Mesendoderm (in vitro differentiated cells): ENCODE data around the gene IFITM2. TPM values are rescaled to one million over a fixed set of nuclear protein-coding genes. Genes with fewer than 3 reads are reported as not detected.

Experiments used
- DNase-seq: peaks from one replicate; pipeline ENCODE4 v3.0.0; 2013
- H2AK5ac ChIP-seq: 2 replicates; pipeline ENCODE4 v1.6.1; 2013; ENCODE audit warnings: low read length, inconsistent platforms
- H2BK120ac ChIP-seq: 2 replicates; pipeline ENCODE4 v1.6.1; 2013; ENCODE audit warnings: low read depth, mild to moderate bottlenecking, low read length, moderate library complexity, mixed read lengths
- H2BK15ac ChIP-seq: replicated peaks from 2 replicates; pipeline ENCODE4 v1.6.1; 2013; ENCODE audit warnings: low read depth, mild to moderate bottlenecking, moderate library complexity
- H2BK5ac ChIP-seq: 2 replicates; pipeline ENCODE4 v1.6.1; 2013; ENCODE audit warnings: low read length, inconsistent platforms
- H3K18ac ChIP-seq: 2 replicates; pipeline ENCODE4 v1.6.1; 2013; ENCODE audit warnings: mild to moderate bottlenecking, low read length, mixed read lengths
- H3K23ac ChIP-seq: one replicate; pipeline ENCODE4 v1.6.1; 2013; ENCODE audit warnings: low read length
- H3K27ac ChIP-seq: 2 replicates; pipeline ENCODE4 v1.5.1; 2013; ENCODE audit warnings: low read depth, mild to moderate bottlenecking, inconsistent platforms, low read length, moderate library complexity
- H3K27me3 ChIP-seq: 2 replicates; pipeline ENCODE4 v1.6.1; 2013; ENCODE audit warnings: low read length, control low read depth, mild to moderate bottlenecking, inconsistent platforms; ENCODE audit not compliant: insufficient read depth, poor library complexity
- H3K36me3 ChIP-seq: 2 replicates; pipeline ENCODE4 v1.6.1; 2013; ENCODE audit warnings: low read length, inconsistent platforms; ENCODE audit not compliant: control insufficient read depth, insufficient read depth
- H3K4ac ChIP-seq: one replicate; pipeline ENCODE4 v1.6.1; 2013; ENCODE audit warnings: low read depth, mild to moderate bottlenecking, low read length, moderate library complexity
- H3K4me1 ChIP-seq: 2 replicates; pipeline ENCODE4 v1.6.1; 2013; ENCODE audit warnings: low read depth, low read length, inconsistent platforms; ENCODE audit not compliant: control insufficient read depth
- H3K4me2 ChIP-seq: 2 replicates; pipeline ENCODE4 v1.6.1; 2013; ENCODE audit warnings: low read length
- H3K4me3 ChIP-seq: 2 replicates; pipeline ENCODE4 v1.5.1; 2013; ENCODE audit warnings: mild to moderate bottlenecking, low read length
- H3K56ac ChIP-seq: one replicate; pipeline ENCODE4 v1.6.1; 2013; ENCODE audit warnings: low read length
- H3K79me1 ChIP-seq: 2 replicates; pipeline ENCODE4 v1.6.1; 2013; ENCODE audit warnings: low read length, inconsistent platforms
- H3K79me2 ChIP-seq: 2 replicates; pipeline ENCODE4 v1.6.1; 2013; ENCODE audit warnings: mild to moderate bottlenecking, low read length; ENCODE audit not compliant: control insufficient read depth, insufficient read depth
- H3K9ac ChIP-seq: 2 replicates; pipeline ENCODE4 v1.6.1; 2013; ENCODE audit warnings: low read length, inconsistent platforms
- H4K5ac ChIP-seq: one replicate; pipeline ENCODE4 v1.6.1; 2013; ENCODE audit warnings: low read length
- H4K8ac ChIP-seq: one replicate; pipeline ENCODE4 v1.6.1; 2013; ENCODE audit warnings: low read depth, mild to moderate bottlenecking, control low read depth, low read length, moderate library complexity
- WGBS: extraction: QIAGEN DNeasy Blood & Tissue Kit; methylation state at CpG from one replicate; pipeline ENCODE4 v1.1.7; 2013; ENCODE audit warnings: low lambda C conversion rate, missing lambda C conversion rate; ENCODE audit not compliant: insufficient coverage; ENCODE audit errors: extremely low coverage; 5-methylcytosine and 5-hydroxymethylcytosine counted together
- small RNA-seq: library from polyadenylated mRNA; stranded (forward); fragments of <200 nt; extraction: miRNeasy Mini kit (QIAGEN cat#:217004); gene quantifications from one replicate; pipeline ENCODE3, GENCODE V24; 2013; ENCODE audit not compliant: insufficient read depth

The IFITM2 gene

DNA sequence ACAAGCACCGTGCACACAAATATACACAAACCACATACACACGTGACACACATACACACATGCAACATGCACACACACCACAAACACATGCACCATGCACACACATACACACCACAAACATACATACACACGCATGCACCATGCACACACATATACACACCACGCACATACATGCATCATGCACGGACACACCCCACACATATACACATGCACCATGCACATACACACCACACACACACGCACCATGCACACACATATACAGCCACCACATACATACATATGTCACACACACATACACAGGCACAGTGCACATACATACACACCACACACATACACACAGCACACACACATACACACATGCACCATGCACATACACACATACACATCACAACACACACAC, 49.0 kb downstream of the IFITM2 start:
- H3K27me3 ChIP-seq, result no peaks in the 10 kb centered on the region
- no peaks in the 10 kb centered on the region for H3K79me1 ChIP-seq
- H3K9ac ChIP-seq, result no peak overlapping the region
- no peak overlapping the region for H4K8ac ChIP-seq
- no peak overlapping the region for H3K4me3 ChIP-seq
- H2BK15ac ChIP-seq, result no peak overlapping the region
- H3K79me2 ChIP-seq, result no peaks in the 10 kb centered on the region
- no peak overlapping the region for H3K4me2 ChIP-seq
- DNase-seq, result no peak
- H2BK120ac ChIP-seq, result no peak overlapping the region
- peaks cover 6% of the 10 kb centered on the region for H3K4me1 ChIP-seq
- no peak overlapping the region for H2BK5ac ChIP-seq
- no peaks in the 10 kb centered on the region for H3K36me3 ChIP-seq
- H3K18ac ChIP-seq, result no peak overlapping the region
- no peak overlapping the region for H3K56ac ChIP-seq
- WGBS, result no CpG with 5 or more reads among the region's 6 CpGs
- H3K27ac ChIP-seq, result no peak overlapping the region
- no peak overlapping the region for H3K4ac ChIP-seq
- H3K23ac ChIP-seq, result no peak overlapping the region
- H2AK5ac ChIP-seq, result no peak overlapping the region
- no peak overlapping the region for H4K5ac ChIP-seq

DNA sequence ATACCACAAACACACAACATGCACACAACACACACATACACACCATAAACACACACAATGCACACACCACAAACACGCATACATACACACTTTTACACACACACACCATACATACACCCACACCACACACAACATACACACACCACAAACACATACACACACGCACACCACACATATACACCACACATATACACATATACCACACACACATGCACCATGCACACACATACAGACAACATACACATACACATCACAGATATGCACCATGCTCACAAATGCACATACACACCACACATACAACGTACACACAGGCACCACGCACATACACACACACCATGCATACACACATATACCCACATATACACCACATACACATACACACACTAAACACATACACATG, 50.0 kb downstream of the IFITM2 start:
- Histone ChIP-seq H2BK5ac (no peak overlapping the region), H2BK15ac (no peak overlapping the region), H3K23ac (no peak overlapping the region), H3K36me3 (no peaks in the 10 kb centered on the region), H3K4me1 (peaks cover 6% of the 10 kb centered on the region), H3K79me1 (no peaks in the 10 kb centered on the region), H2AK5ac (no peak overlapping the region), H3K4me3 (no peak overlapping the region), H3K4me2 (no peak overlapping the region), H2BK120ac (no peak overlapping the region), H3K18ac (no peak overlapping the region), H3K9ac (no peak overlapping the region), H4K8ac (no peak overlapping the region), H3K27me3 (no peaks in the 10 kb centered on the region), H3K4ac (no peak overlapping the region), H4K5ac (no peak overlapping the region), H3K79me2 (no peaks in the 10 kb centered on the region), H3K56ac (no peak overlapping the region), H3K27ac (no peak overlapping the region)
- DNase-seq, result no peak
- 96% methylated on average over 2 of the region's 4 CpGs for WGBS

DNA sequence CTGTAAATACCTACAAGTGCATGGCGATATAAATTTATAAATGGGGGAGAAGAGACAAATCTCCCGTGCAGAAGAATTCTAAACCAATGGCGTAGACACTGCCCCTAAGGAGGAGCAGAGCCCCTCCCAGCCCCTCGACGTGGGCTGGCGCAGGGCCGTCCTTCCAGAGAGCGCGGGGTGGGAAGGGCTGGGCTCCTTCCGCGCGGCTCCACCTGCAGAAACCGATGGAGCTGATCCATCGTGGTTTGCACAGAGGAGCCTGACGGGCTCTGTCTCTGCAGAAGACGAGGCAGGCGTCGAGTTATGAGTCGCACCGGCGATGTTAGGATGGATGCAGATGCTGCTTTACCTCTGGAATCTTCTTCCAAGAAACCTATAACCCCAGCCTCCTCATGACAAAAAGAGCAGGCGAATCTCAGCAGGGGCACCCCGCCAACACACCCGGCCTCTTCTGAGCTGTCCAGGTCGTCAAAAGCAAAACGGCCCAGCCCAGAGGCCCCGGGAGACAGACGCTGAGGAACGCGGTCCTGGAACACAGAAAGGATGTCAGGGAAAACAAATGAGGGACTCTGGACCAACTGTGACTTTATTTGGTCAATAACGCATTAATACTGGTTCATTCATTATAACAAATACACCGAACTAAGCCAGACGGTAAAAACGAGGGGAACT, 50.6 kb downstream of the IFITM2 start:
- H3K4me3 ChIP-seq, result no peak overlapping the region
- peaks cover 6% of the 10 kb centered on the region for H3K4me1 ChIP-seq
- no peak overlapping the region for H3K23ac ChIP-seq
- no peak overlapping the region for H3K4me2 ChIP-seq
- H3K36me3 ChIP-seq, result no peaks in the 10 kb centered on the region
- H3K18ac ChIP-seq, result no peak overlapping the region
- no peaks in the 10 kb centered on the region for H3K79me2 ChIP-seq
- H3K27ac ChIP-seq, result no peak overlapping the region
- H3K56ac ChIP-seq, result no peak overlapping the region
- no peaks in the 10 kb centered on the region for H3K27me3 ChIP-seq
- DNase-seq, result no peak
- H3K79me1 ChIP-seq, result no peaks in the 10 kb centered on the region
- WGBS, result no CpG with 5 or more reads among the region's 34 CpGs
- no peak overlapping the region for H2AK5ac ChIP-seq
- no peak overlapping the region for H4K5ac ChIP-seq
- H3K4ac ChIP-seq, result no peak overlapping the region
- no peak overlapping the region for H3K9ac ChIP-seq
- no peak overlapping the region for H4K8ac ChIP-seq
- H2BK15ac ChIP-seq, result no peak overlapping the region
- H2BK5ac ChIP-seq, result no peak overlapping the region
- H2BK120ac ChIP-seq, result no peak overlapping the region

Small RNA genes lying within 50 kb of the gene (small RNA-seq; reads per million reads assigned to genes)
- gene AC136475.6, result not detected
